RCC 7860 (cell line): ENCODE data around the gene SUMO3.

ENCODE experiments used
- DNase-seq: peaks from one replicate; pipeline ENCODE4 v3.0.0-alpha.2; 2015; ENCODE audit warnings: low spot score
- FAIRE-seq: peaks from 2 replicates; lab custom pipeline; 2012; peaks lifted over from hg19 to GRCh38; lab: Jason Lieb, UNC

SUMO3 gene

GRCh38 chr21:44817914-44818639 is at the start of gene SUMO3:
Gene SUMO3, minus strand, starts transcription at chr21:44818062. Its CDS starts 94 bp downstream, at chr21:44817968.
- FAIRE-seq (no peak), DNase-seq (peak; percentile 46)

GRCh38 chr21:44867464-44867863 is 49.6 kb upstream of the SUMO3 start:
- DNase-seq: no peak
- FAIRE-seq: no peak

GRCh38 chr21:44866780-44867179 is 48.9 kb upstream of the SUMO3 start:
- DNase-seq (peak; percentile 43), FAIRE-seq (no peak)

- no peak for DNase-seq
- no peak for FAIRE-seq
Observed at GRCh38 chr21:44865561-44866280, 47.9 kb upstream of the SUMO3 start.

- FAIRE-seq (no peak), DNase-seq (no peak)
Observed at GRCh38 chr21:44862869-44863685, 45.2 kb upstream of the SUMO3 start.

GRCh38 chr21:44858791-44859190 is 40.9 kb upstream of the SUMO3 start:
- FAIRE-seq (no peak), DNase-seq (no peak)

GRCh38 chr21:44858291-44858690 is 40.4 kb upstream of the SUMO3 start:
- DNase-seq (no peak), FAIRE-seq (no peak)

- FAIRE-seq (no peak), DNase-seq (no peak)
Observed at GRCh38 chr21:44857127-44857892, 39.4 kb upstream of the SUMO3 start.

GRCh38 chr21:44856131-44856530 is 38.3 kb upstream of the SUMO3 start:
- FAIRE-seq: no peak
- DNase-seq: no peak

GRCh38 chr21:44855572-44855971 is 37.7 kb upstream of the SUMO3 start:
- FAIRE-seq (no peak), DNase-seq (no peak)

GRCh38 chr21:44854664-44855446 is 37.0 kb upstream of the SUMO3 start:
- DNase-seq: no peak
- no peak for FAIRE-seq

- no peak for FAIRE-seq
- no peak for DNase-seq
Observed at GRCh38 chr21:44854391-44854663, 36.5 kb upstream of the SUMO3 start.

GRCh38 chr21:44853601-44854390 is 35.9 kb upstream of the SUMO3 start:
- DNase-seq (no peak), FAIRE-seq (no peak)

GRCh38 chr21:44850905-44851657 is 33.2 kb upstream of the SUMO3 start:
- no peak for DNase-seq

GRCh38 chr21:44850208-44850800 is 32.4 kb upstream of the SUMO3 start:
- FAIRE-seq: no peak
- no peak for DNase-seq

More at GRCh38 chr21:44850905-44851657, 33.2 kb upstream of the SUMO3 start:
- FAIRE-seq: no peak

GRCh38 chr21:44849616-44850130 is 31.8 kb upstream of the SUMO3 start:
- DNase-seq (no peak), FAIRE-seq (no peak)

GRCh38 chr21:44848821-44849521 is 31.1 kb upstream of the SUMO3 start:
- no peak for FAIRE-seq

More at GRCh38 chr21:44848821-44849521, 31.1 kb upstream of the SUMO3 start:
- no peak for DNase-seq
